Suprapubic skin (tissue), 4 donors: ENCODE results near the gene SPARC. TPM values are rescaled to one million over a fixed set of nuclear protein-coding genes. Genes with fewer than 3 reads are reported as not detected.
A peak's percentile ranks its signal among the peaks of the same experiment; 100 is the strongest.
"Not testable (repeated sequence)": the region's sequence is repeated elsewhere in the genome, so short reads cannot be mapped to it uniquely, and the experiment has no call there.

ENCODE experiments used
- DNase-seq, 2 donors: peaks; one replicate each; pipeline ENCODE4 v3.0.0-alpha.2; 2019; ENCODE audit warnings: low spot score in 2 of 2
- H3K27ac ChIP-seq: fragments of 200-600 bp; sonication (generic); one replicate; pipeline ENCODE4 v1.5.1; 2019
- H3K27me3 ChIP-seq: fragments of 200-600 bp; sonication (generic); one replicate; pipeline ENCODE4 v1.5.1; 2019
- H3K36me3 ChIP-seq: fragments of 200-600 bp; sonication (generic); one replicate; pipeline ENCODE4 v1.5.1; 2019
- H3K4me1 ChIP-seq: fragments of 200-600 bp; sonication (generic); one replicate; pipeline ENCODE4 v1.5.1; 2019
- H3K4me3 ChIP-seq: fragments of 200-600 bp; sonication (generic); one replicate; pipeline ENCODE4 v1.5.1; 2019; ENCODE audit warnings: mild to moderate bottlenecking
- H3K9me3 ChIP-seq: fragments of 200-600 bp; sonication (generic); one replicate; pipeline ENCODE4 v1.5.1; 2019
- EP300 ChIP-seq: sonication (generic); formaldehyde crosslinking; IDR thresholded peaks from one replicate; pipeline ENCODE4 v1.6.1; 2017; ENCODE audit warnings: antibody characterized with exemption
- POLR2A ChIP-seq, 2 donors: fragments of 450-650 bp; IDR thresholded peaks; one replicate each; pipeline ENCODE4 v1.6.1; 2017; ENCODE audit warnings: antibody characterized with exemption in 2 of 2, mild to moderate bottlenecking in 2 of 2, moderate library complexity in 2 of 2
- POLR2AphosphoS5 ChIP-seq, 3 donors: sonication (generic); formaldehyde crosslinking; IDR thresholded peaks; one replicate each; pipeline ENCODE4 v1.6.1; 2017; ENCODE audit warnings: antibody characterized with exemption in 3 of 3
- WGBS: methylation state at CpG from one replicate; pipeline ENCODE4 v1.1.5; 2018; 5-methylcytosine and 5-hydroxymethylcytosine counted together
- total RNA-seq, 4 donors: library from RNA; depleted of rRNA; stranded (reverse); fragments of >200 nt; gene quantifications; one replicate each; pipeline ENCODE4 v1.1.0, GENCODE V29; 2016
- TF ChIP-seq, protein P1 (sequence below), 2 donors: fragments of 200-600 bp in 1 of 2; fragments of 450-650 bp in 1 of 2; sonication (generic) in 1 of 2; IDR thresholded peaks; one replicate each; pipeline ENCODE4 v1.5.1; 2016 to 2019; ENCODE audit warnings: antibody characterized with exemption in 2 of 2, mild to moderate bottlenecking in 1 of 2, moderate library complexity in 1 of 2

Gene SPARC, protein sequence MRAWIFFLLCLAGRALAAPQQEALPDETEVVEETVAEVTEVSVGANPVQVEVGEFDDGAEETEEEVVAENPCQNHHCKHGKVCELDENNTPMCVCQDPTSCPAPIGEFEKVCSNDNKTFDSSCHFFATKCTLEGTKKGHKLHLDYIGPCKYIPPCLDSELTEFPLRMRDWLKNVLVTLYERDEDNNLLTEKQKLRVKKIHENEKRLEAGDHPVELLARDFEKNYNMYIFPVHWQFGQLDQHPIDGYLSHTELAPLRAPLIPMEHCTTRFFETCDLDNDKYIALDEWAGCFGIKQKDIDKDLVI
- 100 to 1,000 TPM; 265 to 337 (median 270) TPM for total RNA-seq

DNA sequence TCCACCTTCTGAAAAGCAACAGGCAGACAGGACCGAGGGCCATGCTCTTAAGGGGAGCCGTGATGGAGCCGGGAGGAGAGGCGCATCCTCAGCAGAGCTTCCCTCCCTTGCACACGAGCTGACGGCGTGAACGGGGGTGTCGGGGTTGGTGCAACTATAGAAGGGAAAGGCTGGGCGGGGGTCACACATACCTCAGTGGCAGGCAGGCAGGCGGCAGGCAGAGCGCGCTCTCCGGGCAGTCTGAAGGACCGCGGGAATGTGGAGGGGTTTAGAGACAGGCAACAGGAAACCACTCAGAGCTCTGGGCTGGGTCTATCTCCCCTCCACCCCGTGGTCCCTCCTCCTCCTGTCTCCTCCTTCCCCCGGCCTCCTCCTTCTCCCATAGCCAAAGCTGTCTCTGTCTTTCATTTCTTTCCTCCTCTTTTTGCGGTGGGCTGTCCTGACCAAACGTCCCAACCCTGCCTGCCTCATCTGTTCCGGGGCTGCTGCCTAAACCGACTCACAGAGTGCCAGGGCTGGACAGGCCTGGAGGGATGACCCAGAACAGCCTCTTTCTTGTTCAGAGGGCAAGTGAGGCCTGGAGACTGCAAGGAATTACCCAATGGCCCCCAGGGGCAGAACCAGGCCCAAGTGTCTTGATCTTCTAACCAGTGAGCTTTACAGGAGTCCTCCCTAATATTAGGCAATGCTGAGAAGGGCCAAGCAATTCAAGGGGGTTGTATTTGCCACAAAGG lies at the start of gene SPARC:
Gene SPARC, minus strand, starts transcription at position 242 of the 734 bp plus-strand sequence. CDS start 10,727 bp downstream, outside the sequence.
- H3K4me1 ChIP-seq: peaks cover 31% of the 10 kb centered on the region
- H3K27ac ChIP-seq: peak within 1 kb of the TSS; percentile 82
- H3K27me3 ChIP-seq: no peaks in the 10 kb centered on the region
- TF ChIP-seq POLR2A (IDR thresholded peaks at IDR 0.05) (peak in 1 of 2 donors; percentile 93), POLR2AphosphoS5 (IDR thresholded peaks at IDR 0.05) (peak in 2 of 3 donors; percentile 13 to 64), EP300 (no peak)
- TF ChIP-seq, protein P1, sequence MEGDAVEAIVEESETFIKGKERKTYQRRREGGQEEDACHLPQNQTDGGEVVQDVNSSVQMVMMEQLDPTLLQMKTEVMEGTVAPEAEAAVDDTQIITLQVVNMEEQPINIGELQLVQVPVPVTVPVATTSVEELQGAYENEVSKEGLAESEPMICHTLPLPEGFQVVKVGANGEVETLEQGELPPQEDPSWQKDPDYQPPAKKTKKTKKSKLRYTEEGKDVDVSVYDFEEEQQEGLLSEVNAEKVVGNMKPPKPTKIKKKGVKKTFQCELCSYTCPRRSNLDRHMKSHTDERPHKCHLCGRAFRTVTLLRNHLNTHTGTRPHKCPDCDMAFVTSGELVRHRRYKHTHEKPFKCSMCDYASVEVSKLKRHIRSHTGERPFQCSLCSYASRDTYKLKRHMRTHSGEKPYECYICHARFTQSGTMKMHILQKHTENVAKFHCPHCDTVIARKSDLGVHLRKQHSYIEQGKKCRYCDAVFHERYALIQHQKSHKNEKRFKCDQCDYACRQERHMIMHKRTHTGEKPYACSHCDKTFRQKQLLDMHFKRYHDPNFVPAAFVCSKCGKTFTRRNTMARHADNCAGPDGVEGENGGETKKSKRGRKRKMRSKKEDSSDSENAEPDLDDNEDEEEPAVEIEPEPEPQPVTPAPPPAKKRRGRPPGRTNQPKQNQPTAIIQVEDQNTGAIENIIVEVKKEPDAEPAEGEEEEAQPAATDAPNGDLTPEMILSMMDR (IDR thresholded peaks at IDR 0.05): no peak
- H3K9me3 ChIP-seq: no peaks in the 10 kb centered on the region
- H3K36me3 ChIP-seq: no peaks in the 10 kb centered on the region
- H3K4me3 ChIP-seq: peak within 1 kb of the TSS; percentile 49
- DNase-seq: peak; percentile 91 to 92
- WGBS: 3% methylated on average over 22 of the region's 22 CpGs

DNA sequence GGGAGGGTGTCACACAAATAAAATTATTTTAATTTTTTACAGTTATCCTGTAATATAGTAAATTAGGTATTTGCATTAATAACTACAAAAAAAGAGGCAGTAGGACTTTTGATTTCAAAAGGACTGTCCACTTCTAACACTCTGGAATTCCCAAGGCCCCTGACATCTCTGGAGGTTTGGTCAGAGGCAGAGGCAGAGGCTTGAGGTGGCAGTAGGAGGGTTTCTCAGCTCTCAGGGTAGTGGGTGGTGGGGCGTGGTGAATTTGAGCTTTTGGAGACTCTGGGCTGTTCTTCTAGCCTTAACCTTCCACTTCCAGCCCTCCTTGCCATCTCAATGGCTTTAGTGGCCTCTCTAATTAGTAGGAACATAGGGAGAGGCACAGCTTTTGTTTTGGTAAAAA lies 48.9 kb upstream of the SPARC start:
- no peak for DNase-seq
- 90% methylated on average over 1 of the region's 1 CpG for WGBS
- peaks cover 21% of the 10 kb centered on the region for H3K4me1 ChIP-seq

DNA sequence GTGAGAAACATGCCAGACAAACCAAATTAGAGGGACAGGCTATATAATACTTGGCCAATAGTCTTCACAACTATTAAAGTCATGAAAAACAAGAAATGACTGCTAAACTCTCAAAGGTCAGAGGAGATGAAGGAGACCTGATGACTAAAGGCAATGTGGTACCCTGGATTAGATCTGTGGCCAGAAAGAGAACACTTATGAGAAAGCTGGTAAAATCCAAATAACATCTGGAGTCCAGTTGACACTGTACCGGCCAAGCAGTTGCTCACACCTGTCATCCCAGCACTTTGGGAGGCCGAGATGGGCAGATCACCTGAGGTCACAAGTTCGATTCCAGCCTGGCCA lies 47.3 kb upstream of the SPARC start:
- H3K36me3 ChIP-seq: no peaks in the 10 kb centered on the region
- H3K27ac ChIP-seq: no peak overlapping the region
- H3K27me3 ChIP-seq: no peaks in the 10 kb centered on the region
- H3K4me1 ChIP-seq: peaks cover 10% of the 10 kb centered on the region
- TF ChIP-seq POLR2A (IDR thresholded peaks at IDR 0.05) (no peak), POLR2AphosphoS5 (IDR thresholded peaks at IDR 0.05) (no peak), EP300 (no peak)
- TF ChIP-seq, protein P1 (IDR thresholded peaks at IDR 0.05): no peak
- no peak overlapping the region for H3K4me3 ChIP-seq
- 96% methylated on average over 3 of the region's 3 CpGs for WGBS
- no peaks in the 10 kb centered on the region for H3K9me3 ChIP-seq
- DNase-seq: no peak

More for the DNA sequence above, 48.9 kb upstream of the SPARC start:
- Histone ChIP-seq H3K9me3 (no peaks in the 10 kb centered on the region), H3K27me3 (no peaks in the 10 kb centered on the region), H3K4me3 (no peak overlapping the region), H3K36me3 (no peaks in the 10 kb centered on the region), H3K27ac (no peak overlapping the region)
- TF ChIP-seq POLR2AphosphoS5 (IDR thresholded peaks at IDR 0.05): no peak

DNA sequence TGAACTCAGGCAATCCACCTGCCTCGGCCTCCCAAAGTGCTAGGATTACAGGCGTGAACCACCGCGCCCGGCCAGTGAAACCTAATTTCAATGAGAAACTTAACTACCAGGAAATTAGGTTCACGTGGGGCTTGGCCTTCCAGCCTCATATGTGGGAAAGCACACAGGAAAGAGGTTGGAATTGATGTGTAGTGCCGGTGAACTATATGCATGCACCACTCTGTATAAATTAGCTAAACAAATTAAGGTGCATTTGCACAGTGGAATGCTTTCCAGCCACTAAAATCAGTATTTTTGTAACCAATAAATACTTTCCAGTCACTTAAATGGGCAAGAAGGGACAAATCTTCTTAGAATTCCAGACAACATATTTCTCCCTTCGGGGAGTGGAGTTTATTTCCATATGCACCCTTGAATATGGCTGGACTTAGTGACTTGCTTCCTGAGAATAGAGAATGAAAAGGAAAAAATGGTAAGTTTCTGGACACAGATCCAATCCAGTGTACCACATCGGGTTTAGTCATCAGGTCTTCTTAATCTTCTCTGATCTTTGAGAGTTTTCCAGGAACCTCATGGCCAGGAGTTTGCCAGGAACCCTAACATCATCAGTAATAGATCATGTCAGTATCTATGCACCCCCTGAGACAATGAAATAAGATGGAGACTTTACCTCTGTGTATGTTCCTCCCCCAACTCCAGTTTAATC lies 46.8 kb upstream of the SPARC start:
- no peak overlapping the region for H3K27ac ChIP-seq
- H3K27me3 ChIP-seq: no peaks in the 10 kb centered on the region
- no peak for TF ChIP-seq EP300
- TF ChIP-seq, protein P1 (IDR thresholded peaks at IDR 0.05): no peak
- no peak for TF ChIP-seq POLR2AphosphoS5 (IDR thresholded peaks at IDR 0.05)
- no peak for TF ChIP-seq POLR2A (IDR thresholded peaks at IDR 0.05)
- no peak for DNase-seq
- no peaks in the 10 kb centered on the region for H3K36me3 ChIP-seq
- WGBS: 89% methylated on average over 9 of the region's 9 CpGs
- H3K4me3 ChIP-seq: no peak overlapping the region
- H3K4me1 ChIP-seq: peaks cover 9% of the 10 kb centered on the region
- no peaks in the 10 kb centered on the region for H3K9me3 ChIP-seq

DNA sequence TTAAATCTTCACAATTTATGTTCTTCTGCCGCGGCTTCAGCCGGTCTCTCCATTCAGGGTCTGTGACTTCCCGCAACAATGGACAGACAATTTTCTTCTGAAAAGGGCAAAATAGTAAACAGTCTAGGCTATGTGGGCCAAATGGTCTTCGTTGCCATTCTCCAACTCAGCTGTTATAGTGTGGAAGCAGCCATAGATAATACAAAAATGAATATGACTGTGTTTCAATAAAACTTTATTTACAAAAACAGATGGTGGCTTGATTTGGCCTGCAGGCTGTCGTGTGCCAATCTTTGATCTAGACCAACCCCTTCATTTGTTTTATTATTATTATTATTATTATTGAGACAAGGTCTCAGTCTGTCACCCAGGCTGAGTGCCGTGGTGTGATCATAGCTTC lies 43.7 kb upstream of the SPARC start:
- Histone ChIP-seq H3K9me3 (no peaks in the 10 kb centered on the region), H3K27me3 (no peaks in the 10 kb centered on the region), H3K36me3 (no peaks in the 10 kb centered on the region), H3K4me1 (no peaks in the 10 kb centered on the region), H3K27ac (no peak overlapping the region), H3K4me3 (no peak overlapping the region)
- 96% methylated on average over 7 of the region's 7 CpGs for WGBS
- DNase-seq: no peak
- TF ChIP-seq POLR2AphosphoS5 (IDR thresholded peaks at IDR 0.05) (no peak), POLR2A (IDR thresholded peaks at IDR 0.05) (no peak), EP300 (no peak)
- TF ChIP-seq, protein P1 (IDR thresholded peaks at IDR 0.05): no peak

DNA sequence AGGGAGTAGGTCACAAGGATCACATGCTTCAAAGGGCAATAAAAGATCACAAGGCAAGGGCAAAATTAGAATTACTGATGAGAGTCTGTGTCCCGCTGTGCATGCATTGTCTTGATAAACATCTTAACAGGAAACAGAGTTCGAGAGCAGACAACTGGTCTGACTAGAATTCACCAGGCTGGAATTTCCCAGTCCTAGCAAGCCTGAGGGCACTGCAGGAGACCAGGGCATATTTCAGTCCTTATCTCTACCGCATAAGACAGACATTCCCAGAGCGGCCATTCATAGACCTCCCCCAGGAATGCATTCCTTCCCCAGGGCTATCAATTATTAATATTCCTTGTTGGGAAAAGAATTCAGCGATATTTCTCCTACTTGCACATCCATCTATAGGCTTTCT lies 42.9 kb upstream of the SPARC start:
- not testable (repeated sequence) for H3K36me3 ChIP-seq
- 65% methylated on average over 5 of the region's 5 CpGs for WGBS

More for the DNA sequence above, 42.9 kb upstream of the SPARC start:
- not testable (repeated sequence) for H3K27ac ChIP-seq, DNase-seq, H3K27me3 ChIP-seq, H3K4me3 ChIP-seq, H3K4me1 ChIP-seq, H3K9me3 ChIP-seq
